GM12878 (cell line): Measurements from ENCODE around the gene SMIM20. TPM values are rescaled to one million over a fixed set of nuclear protein-coding genes. Genes with fewer than 3 reads are reported as not detected.

Experiments used
- ASH2L ChIP-seq: fragments of 300-600, 200-600 bp; sonication (generic); IDR thresholded peaks from 2 replicates; pipeline ENCODE4 v1.6.1; 2017; ENCODE audit warnings: low read depth, mild to moderate bottlenecking, borderline replicate concordance
- ATF2 ChIP-seq: IDR thresholded peaks from 2 replicates; pipeline ENCODE4 v1.6.1; 2012; ENCODE audit warnings: low read length, inconsistent platforms
- CBX5 ChIP-seq: sonication (generic); IDR thresholded peaks from 2 replicates; pipeline ENCODE4 v1.6.1; 2016; ENCODE audit warnings: low read depth, moderate library complexity, mild to moderate bottlenecking, inconsistent platforms
- EP300 ChIP-seq, 2 experiments: fragments of 150-350 bp in 1 of 2; IDR thresholded peaks; 2 replicates each; pipeline ENCODE4 v1.6.1; 2011 to 2012; ENCODE audit warnings: low read depth in 2 of 2, low read length in 2 of 2, borderline replicate concordance in 1 of 2, improper control_type of control experiment in 1 of 2, inconsistent platforms in 1 of 2; ENCODE audit not compliant: control insufficient read depth in 1 of 2
- HCFC1 ChIP-seq: fragments of 150-350 bp; IDR thresholded peaks from 2 replicates; pipeline ENCODE4 v1.6.1; 2014; ENCODE audit warnings: low read length
- KAT2A ChIP-seq: conservative IDR thresholded peaks from 2 replicates; pipeline ENCODE4 v1.6.1; 2011; ENCODE audit warnings: low read depth, low read length; ENCODE audit not compliant: control insufficient read depth
- NKRF ChIP-seq: fragments of 450-650 bp; conservative IDR thresholded peaks from 2 replicates; pipeline ENCODE4 v1.6.1; 2017; ENCODE audit warnings: mild to moderate bottlenecking, moderate library complexity
- TCF3 ChIP-seq: IDR thresholded peaks from 2 replicates; pipeline ENCODE4 v1.6.1; 2012; ENCODE audit warnings: low read depth, mild to moderate bottlenecking, low read length, borderline replicate concordance; ENCODE audit not compliant: insufficient read depth
- YY1 ChIP-seq: IDR thresholded peaks from 2 replicates; pipeline ENCODE4 v1.6.1; 2011; ENCODE audit warnings: low read depth, mild to moderate bottlenecking, low read length
- ZNF207 ChIP-seq: fragments of 450-650 bp; IDR thresholded peaks from 2 replicates; pipeline ENCODE4 v1.6.1; 2014; ENCODE audit warnings: antibody characterized with exemption, mild to moderate bottlenecking, borderline replicate concordance
- ZNF592 ChIP-seq: fragments of 450-650 bp; IDR thresholded peaks from 2 replicates; pipeline ENCODE4 v1.6.1; 2017; ENCODE audit warnings: mild to moderate bottlenecking, moderate library complexity
- polyA plus RNA-seq, 11 experiments: library from polyadenylated mRNA; depleted of rRNA in 4 of 11; unstranded in 6 of 11; stranded (reverse) in 5 of 11; fragments of >200 nt; fragmentation: Nextera tagmentation in 4 of 11; fragmentation: Illumina TruSeq in 1 of 11; extraction: Ambion mirVana in 4 of 11; extraction: Trizol in 1 of 11; gene quantifications; 1 replicate in 1 of 11; 2 replicates in 10 of 11; pipeline versions ENCODE4 v1.2.1 to v1.2.3, GENCODE V29; 2011 to 2016; ENCODE audit warnings: inconsistent platforms in 2 of 11, missing spikeins in 2 of 11, low read depth in 1 of 11
- total RNA-seq, 4 experiments: library from RNA; depleted of rRNA in 3 of 4; stranded (reverse); fragments of >200 nt in 3 of 4; fragmentation: Illumina TruSeq in 1 of 4; extraction: Trizol in 1 of 4; gene quantifications; 2 replicates each; pipeline versions ENCODE4 v1.2.1 to v1.2.3, GENCODE V29; 2013 to 2021

The SMIM20 gene
- total and polyA plus RNA-seq, 10 of the 15 experiments (the other 5 are each of a cell fraction or from before 2014, with no cell fraction given), result 17.3 to 38.0 (median 28.8) TPM

- TF ChIP-seq ATF2, result peak; percentile 70
- no peak for TF ChIP-seq ZNF592
- no peak for TF ChIP-seq EP300 (IDR thresholded peaks at IDR 0.05; ENCODE audit: borderline replicate concordance in 1 of 2, control insufficient read depth in 1 of 2, low read depth in 2 of 2, low read length in 2 of 2)
- TF ChIP-seq CBX5, result peak; percentile 98
- TF ChIP-seq HCFC1, result no peak
- peak; percentile 36; the same call in 1 of the 2 replicates for TF ChIP-seq TCF3
- TF ChIP-seq KAT2A, result no peak
- 0 out of 2 replicates have a peak, but pooled peaks have one; percentile 20 for TF ChIP-seq YY1
- no peak for TF ChIP-seq ZNF207
- no peak for TF ChIP-seq NKRF
- no peak for TF ChIP-seq ASH2L
These were observed 43.9 kb upstream of the SMIM20 start (continued) for GRCh38 chr4:25870081-25870480.
